NCI-H2171 treated with DMSO at 0.1 percent for 48 hours (cell line): ENCODE measurements around the gene TJAP1.

Source experiments
- DNase-seq: peaks from one replicate; lab custom pipeline; 2025; lab: John Stamatoyannopoulos, UW

Gene TJAP1, protein sequence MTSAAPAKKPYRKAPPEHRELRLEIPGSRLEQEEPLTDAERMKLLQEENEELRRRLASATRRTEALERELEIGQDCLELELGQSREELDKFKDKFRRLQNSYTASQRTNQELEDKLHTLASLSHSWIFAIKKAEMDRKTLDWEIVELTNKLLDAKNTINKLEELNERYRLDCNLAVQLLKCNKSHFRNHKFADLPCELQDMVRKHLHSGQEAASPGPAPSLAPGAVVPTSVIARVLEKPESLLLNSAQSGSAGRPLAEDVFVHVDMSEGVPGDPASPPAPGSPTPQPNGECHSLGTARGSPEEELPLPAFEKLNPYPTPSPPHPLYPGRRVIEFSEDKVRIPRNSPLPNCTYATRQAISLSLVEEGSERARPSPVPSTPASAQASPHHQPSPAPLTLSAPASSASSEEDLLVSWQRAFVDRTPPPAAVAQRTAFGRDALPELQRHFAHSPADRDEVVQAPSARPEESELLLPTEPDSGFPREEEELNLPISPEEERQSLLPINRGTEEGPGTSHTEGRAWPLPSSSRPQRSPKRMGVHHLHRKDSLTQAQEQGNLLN

DNA sequence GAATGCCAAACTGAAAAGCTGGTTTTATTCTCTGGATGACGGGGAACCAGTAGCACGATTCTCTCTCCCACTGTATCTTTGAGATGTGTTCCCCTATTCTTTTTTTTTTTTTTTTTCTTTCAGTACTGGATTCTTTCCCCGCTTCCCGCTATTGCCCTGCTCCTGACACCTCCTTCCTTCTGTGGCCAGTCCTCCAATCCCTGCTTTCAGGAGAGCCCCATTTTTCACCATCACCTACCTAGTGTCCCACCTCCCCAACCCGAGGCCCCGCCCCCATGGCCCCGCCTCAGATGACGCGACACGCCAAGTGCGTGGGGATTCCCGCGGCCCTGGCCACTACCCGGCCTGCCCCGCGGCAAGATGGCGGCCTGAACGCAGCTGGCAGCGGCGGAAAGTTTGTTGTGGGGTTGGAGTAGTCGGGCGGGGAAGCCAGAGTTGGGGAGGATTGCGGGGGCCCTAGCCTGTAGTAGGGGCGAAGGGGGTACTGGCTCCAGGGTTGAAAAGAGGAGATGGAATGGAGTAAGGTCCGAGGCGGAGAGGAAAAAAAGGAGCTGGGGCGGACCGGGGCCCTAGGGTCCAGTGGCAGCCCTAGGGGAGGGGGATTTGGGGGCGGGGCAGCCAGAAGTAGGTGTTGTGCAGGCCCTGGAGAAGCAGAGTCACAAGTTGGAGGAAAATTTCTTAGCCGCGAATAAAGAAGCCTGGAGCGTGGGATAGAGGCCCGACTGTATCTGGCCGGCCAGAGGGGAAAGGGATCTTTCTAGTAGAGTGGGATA, at the start of gene TJAP1:
Gene TJAP1 (plus strand): TSS at position 336 of the 773 bp plus-strand sequence. CDS start 21,432 bp downstream, outside the sequence.
- DNase-seq: peak; percentile 95

DNA sequence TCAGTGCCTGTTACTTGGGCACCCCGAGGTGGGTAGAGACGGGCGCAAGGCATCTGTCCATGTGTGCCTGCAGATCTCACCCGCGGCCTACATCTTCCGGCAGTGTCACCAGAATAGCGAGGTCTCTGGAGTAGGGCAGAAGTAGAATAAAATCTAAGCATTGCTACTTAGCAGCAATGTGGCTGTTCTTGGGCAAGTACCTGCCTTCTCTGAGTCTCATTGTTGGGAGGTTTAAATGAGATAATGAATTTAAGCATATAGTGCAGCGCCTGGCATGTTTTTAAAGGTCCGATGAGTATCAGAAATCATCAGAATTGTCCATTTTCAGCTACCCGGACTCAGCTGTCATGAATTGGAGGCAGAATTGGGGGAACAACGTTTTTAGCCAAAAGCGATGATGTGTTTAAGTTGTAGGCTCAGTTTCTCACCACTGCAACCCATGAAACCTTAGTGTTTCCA, 49.2 kb upstream of the TJAP1 start:
- no peak for DNase-seq

DNA sequence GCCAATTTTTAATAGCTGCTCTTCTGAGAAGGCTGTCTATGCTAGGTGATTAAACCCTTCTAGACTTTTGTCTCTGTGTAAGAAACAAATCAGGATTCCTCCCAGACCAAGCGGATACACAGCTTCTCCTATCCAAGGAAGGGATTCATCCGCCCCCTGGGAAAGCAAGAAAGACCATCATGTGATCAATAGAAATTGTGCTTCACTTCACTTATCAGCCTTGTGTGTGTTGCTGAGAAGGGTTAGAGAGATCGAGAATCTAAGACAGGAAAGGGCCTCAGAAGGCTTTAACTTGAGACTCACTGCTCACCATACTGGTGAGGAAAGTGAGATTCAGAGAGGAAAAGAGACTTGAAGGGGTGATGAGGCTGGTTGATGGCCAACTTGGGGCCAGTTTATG, 48.5 kb upstream of the TJAP1 start:
- no peak for DNase-seq

DNA sequence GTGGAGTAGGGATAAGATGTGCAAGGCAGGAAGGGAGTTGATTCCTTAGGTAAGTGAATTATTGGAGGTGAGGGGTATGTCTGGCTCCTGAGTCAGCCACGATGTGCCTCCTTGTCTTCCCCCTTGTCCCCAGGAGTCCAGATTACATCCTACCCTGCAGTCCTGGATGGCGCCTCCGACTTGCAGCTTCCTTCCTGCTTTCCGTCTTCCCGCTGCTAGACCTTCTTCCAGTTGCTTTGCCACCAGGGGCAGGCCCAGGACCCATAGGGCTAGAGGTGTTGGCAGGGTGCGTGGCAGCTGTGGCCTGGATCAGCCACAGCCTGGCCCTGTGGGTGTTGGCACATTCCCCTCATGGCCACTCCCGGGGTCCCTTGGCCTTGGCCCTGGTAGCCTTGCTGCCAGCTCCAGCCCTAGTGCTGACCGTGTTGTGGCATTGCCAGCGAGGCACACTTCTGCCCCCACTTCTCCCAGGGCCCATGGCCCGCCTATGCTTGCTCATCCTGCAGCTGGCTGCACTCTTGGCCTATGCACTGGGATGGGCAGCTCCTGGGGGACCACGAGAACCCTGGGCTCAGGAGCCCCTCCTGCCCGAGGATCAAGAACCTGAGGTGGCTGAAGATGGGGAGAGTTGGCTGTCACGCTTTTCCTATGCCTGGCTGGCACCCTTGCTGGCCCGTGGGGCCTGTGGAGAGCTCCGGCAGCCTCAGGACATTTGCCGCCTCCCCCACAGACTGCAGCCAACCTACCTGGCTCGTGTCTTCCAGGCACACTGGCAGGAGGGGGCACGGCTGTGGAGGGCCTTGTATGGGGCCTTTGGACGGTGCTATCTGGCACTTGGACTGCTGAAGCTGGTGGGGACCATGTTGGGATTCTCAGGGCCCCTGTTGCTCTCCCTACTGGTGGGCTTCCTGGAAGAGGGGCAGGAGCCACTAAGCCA, 45.1 kb upstream of the TJAP1 start:
- DNase-seq: no peak

DNA sequence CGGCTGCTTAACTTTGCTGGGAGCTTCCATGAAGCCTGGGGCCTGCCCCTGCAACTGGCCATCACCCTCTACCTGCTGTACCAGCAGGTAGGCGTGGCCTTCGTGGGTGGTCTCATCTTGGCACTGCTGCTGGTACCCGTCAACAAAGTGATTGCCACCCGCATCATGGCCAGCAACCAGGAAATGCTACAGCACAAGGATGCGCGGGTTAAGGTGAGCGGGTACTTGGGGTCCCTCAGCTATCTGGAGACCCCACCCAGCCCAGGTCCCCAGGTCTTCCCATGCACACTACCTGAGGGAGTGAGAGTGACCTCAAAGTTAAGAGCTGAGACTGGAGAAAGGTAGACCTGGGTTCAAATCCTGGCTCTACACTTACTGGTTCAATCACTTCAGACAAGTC, 44.2 kb upstream of the TJAP1 start:
- DNase-seq: no peak

DNA sequence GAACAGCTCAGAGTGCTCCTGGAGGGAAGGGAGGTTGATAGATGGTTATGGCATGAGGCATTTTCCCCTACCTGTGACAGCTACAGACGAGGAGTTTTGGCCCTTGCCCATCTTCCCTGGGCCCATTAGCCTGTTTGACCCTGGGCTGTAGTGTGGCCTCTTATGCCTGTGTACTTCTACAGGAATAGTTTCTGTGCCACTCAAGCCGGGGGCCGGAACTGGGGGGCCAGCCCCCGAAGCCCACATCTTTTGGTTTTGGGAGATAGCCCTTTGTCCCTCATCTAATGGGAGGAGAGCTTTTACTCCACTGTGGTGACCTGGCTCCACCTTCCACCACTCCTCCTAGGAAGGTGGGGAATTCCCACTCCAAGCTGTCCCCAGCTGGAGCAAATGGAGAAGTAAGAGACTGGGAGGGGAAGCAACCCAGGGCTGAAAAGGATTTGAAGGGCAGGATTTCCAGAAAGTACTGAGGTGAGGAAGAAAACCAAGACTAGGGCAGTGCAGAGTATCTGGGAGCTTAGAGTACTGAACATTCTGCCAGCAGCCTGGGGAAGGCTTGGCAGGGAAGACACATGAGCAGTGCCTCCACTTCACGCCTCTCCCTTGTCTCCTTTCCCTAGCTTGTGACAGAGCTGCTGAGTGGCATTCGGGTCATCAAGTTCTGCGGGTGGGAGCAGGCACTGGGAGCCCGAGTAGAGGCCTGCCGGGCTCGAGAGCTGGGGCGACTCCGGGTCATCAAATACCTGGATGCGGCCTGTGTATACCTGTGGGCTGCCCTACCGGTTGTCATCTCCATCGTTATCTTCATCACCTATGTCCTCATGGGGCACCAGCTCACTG, 43.1 kb upstream of the TJAP1 start:
- no peak for DNase-seq

DNA sequence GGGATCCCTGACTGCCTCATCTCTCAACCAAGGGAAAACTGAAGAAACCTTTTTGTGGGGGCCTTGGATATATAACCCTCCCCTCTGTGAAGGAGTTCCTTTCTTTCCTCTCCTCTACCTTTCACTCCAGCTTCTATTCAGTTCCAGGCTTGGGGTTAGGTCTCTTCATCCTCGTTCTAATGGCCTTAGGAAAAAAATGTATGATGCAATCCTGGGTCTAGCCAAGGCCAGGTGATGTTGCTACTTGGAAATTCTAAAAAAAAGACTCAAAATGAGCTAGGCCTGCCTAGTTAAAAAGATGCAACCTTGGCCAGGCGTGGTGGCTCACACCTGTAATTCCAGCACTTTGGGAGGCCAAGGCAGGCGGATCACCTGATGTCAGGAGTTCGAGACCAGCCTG, 42.4 kb upstream of the TJAP1 start:
- DNase-seq: no peak

DNA sequence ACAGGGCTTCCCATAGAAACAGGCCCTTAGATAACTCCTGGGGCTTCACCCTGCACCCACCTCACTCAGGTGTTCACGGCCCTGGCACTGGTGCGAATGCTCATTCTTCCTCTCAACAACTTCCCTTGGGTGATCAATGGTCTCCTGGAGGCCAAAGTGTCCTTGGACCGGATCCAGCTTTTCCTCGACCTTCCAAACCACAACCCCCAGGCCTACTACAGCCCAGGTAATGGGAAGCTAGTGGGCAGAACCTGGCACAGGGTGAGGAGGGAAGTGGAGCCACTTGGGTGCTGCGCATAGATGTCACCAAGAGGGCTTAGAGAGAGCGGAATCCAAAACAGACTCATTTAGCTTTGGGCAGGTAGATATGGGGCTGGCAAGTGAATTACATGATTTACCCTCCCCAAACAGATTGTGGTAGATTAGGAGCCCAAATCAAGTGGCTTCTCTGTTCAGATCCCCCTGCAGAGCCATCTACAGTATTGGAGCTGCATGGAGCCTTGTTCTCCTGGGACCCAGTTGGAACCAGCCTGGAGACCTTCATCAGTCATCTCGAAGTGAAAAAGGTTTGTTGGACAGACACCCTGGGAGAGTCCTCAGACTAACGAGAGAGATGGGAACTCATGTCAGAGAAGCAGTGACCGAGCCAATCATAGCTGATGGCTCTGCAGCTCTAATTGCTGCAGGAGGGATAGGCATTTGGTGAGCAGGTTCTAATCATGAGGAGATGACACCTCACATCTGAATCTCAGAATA, 41.5 kb upstream of the TJAP1 start:
- no peak for DNase-seq

DNA sequence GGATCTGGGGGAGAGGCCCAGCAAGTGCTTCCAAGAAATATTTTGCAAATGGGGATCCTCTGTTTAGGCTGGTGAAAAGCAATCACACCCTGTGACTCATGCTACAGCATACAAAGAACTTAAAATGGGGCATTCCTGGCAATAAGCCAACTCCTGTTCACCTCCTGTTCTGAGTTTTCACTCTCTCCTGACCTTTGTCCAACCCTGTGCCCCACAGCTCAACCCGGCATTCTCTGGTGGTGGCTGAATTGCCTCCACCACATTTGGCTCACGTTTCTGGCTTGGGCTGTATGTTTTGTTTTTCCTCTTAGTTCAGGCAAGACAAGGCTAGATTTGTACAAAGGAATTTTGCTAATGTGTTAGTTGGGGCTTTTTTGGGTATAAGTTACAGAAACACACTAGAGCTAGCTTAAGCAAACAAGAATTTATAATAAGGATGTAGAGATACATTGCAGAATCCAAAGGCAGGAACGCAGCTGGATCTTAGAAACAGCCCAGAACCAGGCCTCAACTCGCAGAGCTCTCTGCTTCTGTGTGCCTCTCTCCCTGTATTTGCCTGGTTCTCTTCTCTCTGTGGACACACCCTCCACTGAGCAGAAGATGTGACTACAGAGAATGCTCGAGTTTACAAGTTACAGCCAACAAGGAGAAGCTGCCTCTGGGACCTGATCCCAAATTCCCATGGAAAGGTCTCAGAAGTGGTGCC, 40.6 kb upstream of the TJAP1 start:
- peak; percentile 54 for DNase-seq

DNA sequence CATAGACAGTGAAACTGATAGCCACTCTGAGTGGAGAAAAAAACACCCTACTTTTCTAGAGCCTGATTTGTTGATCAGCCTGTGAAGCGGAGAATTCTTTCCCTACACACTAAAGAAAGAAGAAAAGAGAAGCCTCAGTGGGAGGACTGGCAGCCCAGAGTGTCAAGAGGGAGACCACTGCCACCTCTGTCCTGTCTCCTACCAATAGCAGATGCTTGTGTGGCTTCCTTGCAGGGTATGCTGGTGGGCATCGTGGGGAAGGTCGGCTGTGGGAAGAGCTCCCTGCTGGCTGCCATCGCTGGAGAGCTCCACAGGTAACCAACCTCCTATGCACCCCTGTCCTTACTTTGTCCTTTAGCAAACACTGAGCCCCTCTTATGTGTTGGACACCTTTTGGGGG, 39.7 kb upstream of the TJAP1 start:
- no peak for DNase-seq

DNA sequence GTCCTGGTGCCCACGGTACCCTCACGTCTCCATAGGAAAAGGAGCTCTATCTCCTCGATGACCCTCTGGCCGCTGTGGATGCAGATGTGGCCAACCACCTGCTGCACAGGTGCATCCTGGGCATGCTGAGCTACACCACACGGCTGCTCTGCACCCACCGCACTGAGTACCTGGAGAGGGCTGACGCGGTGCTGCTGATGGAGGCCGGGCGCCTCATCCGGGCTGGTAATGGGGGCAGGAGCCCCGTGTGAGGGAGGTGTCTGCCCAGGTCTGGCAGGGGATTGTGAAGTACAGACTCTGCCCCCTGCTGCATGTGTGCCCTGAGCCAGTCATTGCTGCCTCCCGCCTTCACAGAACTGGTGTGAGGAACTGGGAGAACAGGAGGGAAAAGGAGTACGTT, 34.4 kb upstream of the TJAP1 start:
- DNase-seq: no peak

DNA sequence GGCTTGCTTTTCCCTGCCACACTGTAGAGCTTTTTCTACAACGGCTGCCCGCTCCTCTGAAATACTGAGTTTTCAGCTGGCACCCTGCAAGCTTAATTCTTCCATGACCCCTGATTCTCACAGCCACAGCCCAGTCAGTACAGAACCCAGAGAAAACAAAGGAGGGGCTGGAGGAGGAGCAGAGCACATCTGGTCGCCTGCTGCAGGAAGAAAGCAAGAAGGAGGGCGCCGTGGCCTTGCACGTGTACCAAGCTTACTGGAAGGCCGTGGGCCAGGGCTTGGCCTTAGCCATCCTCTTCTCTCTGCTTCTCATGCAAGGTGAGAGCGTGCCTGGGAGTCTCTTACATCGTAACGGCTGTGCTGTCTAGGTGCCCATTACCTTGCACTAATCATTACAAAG, 33.3 kb upstream of the TJAP1 start:
- no peak for DNase-seq

DNA sequence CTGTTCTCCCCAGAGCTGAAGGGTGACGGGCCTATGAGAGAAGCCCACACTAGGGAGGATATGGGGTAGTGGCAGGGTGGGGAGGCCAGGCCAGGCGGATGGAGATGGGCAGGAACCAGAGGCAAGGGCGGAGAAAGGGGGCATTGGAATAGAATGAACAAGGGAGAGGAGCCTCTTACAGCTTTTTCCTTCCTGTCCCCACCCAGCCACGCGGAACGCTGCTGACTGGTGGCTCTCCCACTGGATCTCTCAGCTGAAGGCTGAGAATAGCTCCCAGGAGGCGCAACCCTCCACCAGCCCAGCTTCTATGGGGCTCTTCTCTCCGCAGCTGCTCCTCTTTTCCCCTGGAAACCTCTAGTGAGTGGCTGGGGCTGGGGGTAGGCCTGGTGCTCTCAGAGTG, 32.8 kb upstream of the TJAP1 start:
- DNase-seq: no peak

DNA sequence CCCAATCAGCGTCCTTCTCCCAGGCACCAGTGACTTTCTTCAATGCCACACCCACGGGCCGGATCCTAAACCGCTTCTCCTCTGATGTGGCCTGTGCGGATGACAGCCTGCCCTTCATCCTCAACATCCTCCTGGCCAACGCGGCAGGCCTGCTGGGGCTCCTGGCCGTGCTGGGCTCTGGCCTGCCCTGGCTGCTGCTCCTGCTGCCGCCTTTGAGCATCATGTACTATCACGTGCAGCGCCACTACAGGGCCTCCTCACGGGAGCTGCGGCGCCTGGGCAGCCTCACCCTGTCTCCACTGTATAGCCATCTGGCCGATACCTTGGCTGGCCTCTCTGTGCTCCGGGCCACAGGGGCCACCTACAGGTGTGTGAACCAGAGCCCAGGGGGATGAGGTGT, 31.8 kb upstream of the TJAP1 start:
- DNase-seq: no peak

DNA sequence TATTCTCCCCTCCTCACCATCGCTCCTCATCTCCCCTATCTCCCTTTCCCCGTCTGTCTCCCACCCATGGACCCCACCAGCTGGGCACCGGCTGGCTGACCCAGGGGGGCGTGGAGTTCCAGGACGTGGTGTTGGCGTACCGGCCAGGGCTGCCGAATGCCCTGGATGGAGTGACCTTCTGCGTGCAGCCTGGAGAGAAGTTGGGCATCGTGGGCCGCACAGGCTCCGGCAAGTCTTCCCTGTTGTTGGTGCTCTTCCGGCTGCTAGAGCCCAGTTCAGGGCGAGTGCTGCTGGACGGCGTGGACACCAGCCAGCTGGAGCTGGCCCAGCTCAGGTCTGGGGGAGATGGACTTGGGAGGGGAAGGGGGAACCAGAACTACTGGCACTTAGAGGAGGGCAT, 29.8 kb upstream of the TJAP1 start:
- no peak for DNase-seq

DNA sequence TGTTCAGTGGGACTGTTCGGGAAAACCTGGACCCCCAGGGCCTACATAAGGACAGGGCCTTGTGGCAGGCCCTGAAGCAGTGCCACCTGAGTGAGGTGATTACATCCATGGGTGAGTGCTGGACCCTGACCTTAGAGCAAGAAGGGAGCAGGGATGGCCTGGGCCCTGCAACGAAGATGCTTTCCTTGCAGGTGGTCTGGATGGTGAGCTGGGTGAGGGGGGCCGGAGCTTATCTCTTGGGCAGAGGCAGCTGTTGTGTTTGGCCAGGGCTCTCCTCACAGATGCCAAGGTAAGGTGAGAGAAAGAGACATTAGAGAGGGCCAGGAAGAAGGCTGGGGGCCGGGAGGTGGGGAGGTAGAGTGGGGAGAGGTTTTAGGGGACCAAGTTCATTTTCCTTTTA, 28.5 kb upstream of the TJAP1 start:
- DNase-seq: no peak

DNA sequence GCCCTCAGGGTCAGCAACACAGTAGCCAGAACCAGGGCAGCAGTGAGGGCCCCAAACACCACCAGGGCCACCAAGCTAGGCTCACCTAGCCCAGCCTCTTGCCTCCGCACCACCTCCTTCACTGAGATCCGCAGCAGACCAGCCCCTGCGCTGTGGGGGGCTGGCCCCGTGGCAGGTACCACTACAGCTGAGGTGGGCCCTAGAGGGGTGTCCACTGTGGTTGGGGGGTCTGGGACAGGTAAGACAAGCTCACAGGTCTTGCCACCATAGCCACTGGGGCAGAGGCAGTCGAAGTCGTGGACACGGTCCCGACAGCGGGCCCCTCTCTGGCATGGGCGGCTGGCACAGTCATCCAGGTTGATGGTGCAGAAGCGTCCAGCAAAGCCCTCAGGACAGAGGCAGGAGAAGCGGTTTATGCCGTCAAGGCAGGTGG, 26.7 kb upstream of the TJAP1 start:
- no peak for DNase-seq

DNA sequence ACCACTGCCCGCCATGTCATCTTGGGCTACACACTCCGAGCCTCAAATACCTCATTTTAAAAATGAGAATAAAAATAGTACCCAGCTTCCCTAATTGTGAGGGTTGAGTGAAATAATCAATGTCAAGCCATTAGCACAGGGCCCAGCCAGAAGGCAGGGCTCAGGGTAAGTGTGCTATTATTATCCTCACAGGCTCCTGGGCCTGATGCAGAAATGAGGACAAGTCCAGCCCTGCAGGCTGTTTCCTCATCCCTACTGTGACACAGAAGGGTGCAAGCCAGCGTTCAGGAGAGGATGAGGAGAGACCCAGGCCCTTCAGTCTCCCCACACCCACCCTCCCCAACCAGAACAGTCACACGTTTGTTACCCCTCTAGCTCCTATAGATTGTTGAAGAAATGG, 26.0 kb upstream of the TJAP1 start:
- no peak for DNase-seq

DNA sequence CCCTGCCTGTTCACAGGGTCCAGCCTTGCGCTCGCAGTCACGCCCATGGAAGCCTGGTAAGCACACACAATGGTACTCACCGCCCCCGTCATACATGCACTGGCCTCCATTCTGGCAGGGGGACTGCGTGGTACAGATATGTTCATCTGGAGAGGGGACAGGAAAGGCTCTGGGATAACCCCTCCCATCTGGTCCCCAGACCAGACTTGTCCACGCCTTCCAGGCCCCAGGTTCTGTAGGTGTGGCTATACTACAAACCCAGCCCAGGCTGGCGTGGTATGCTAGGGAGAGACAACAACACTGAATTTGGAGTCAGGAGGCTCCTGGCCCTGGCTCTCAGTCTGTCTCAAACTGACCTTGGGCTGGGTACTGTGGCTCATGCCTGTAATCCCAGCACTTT, 25.4 kb upstream of the TJAP1 start:
- no peak for DNase-seq

DNA sequence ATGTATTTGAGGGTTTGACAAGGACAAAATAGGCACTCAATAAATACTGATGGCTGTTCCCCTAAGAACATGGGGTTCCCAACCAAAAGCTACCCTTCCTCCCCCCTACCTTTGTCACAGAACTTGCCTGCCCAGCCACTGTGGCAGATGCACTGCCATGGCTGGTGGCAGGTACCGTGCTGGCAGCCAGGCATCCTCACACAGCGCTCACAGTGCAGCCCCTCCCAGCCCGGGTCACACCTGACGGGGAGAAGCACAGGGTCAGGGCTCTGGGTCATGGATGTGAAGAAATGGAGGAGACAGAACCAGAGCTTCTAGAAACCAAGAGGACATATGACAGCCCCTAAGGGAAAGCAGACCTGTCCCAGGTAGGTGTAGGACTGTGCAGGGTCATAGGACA, 24.5 kb upstream of the TJAP1 start:
- DNase-seq: no peak
